ENCODE measurements around the gene ZNF691.
"Not testable (repeated sequence)": the region's sequence is repeated elsewhere in the genome, so short reads cannot be mapped to it uniquely, and the experiment has no call there.

The ZNF691 gene

DNA sequence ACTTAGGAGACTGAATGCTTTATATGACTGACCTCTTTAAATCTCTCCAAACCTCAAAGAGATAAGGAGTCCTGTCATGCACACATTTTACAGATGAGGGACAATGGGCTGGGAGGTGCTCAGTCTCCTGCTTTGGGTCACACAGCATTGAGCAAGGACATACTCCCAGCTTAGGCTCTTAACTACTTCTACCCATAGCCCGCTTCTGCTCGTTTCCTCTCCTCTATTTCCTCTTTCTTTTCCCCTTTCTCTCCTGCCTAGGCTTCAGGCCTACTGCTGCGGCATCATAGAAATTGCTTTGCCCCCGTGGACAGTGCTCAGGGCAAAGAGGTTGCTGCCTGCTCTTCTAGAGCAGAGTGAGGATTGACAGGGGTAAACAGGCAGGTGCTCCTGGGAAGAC, 12.4 kb upstream of the ZNF691 start:
- no peak for DNase-seq

- no peak for DNase-seq
Measured at GRCh38 chr1:42834803-42835202, 11.6 kb upstream of the ZNF691 start.

DNA sequence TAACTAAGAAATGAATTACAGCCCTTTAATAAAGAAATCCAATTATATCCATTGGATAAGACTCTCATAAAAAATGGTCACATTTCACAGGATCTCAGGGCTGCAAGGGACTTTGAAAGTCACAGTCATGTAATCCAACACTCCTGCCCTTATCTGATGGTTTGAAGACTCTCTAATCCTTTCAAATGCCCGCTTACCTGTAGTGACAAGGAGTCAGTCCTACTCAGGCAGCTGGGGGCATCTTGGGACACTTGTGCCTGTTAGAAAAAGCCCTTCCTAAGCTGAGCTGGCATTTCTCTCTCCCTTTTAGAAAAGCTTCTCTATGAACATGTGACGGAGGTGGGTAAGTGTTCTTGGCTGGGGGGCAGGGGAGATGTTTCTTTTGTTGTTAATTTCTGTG, 11.0 kb upstream of the ZNF691 start:
- DNase-seq: no peak

DNA sequence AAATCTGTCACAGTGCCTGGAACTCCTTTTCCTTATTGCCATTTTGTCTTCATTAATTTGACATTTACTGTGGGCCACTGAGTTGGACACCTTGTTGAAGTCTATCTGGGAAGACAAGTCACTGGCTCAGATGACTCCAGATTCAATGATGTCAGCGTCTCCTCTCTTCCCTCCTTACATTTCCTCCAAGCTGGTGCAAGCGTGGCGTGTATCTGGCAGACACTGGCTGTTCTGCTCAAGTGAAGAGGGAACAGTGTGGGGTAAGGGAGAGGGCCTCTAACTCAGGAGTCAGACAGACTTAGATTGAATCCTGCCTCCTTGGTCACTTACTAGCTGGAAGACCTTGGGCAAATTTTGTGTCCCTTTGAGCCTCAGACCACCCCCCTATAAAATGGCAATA, 8.7 kb upstream of the ZNF691 start:
- DNase-seq: no peak

- no peak for DNase-seq
Measured at GRCh38 chr1:42838482-42839190, 7.8 kb upstream of the ZNF691 start.

DNA sequence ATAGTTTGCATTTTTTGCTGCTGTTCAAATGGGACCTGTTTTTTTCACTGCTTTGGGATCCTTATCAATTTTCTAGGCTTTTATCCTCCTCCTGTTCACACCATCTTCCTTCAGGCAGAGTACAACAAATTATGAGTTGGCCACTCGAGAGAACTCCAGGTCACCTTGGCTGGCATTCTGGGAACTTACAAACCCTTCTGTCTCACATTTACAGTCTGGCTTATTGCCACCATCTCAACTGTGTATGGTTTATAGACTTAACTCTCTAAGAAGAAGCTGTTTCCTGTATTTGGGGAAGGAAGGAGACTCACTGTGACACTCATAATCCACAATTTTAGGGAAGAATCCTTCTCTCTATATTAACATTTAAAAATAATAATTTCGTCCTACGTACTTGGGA, 5.4 kb upstream of the ZNF691 start:
- no peak for DNase-seq

DNA sequence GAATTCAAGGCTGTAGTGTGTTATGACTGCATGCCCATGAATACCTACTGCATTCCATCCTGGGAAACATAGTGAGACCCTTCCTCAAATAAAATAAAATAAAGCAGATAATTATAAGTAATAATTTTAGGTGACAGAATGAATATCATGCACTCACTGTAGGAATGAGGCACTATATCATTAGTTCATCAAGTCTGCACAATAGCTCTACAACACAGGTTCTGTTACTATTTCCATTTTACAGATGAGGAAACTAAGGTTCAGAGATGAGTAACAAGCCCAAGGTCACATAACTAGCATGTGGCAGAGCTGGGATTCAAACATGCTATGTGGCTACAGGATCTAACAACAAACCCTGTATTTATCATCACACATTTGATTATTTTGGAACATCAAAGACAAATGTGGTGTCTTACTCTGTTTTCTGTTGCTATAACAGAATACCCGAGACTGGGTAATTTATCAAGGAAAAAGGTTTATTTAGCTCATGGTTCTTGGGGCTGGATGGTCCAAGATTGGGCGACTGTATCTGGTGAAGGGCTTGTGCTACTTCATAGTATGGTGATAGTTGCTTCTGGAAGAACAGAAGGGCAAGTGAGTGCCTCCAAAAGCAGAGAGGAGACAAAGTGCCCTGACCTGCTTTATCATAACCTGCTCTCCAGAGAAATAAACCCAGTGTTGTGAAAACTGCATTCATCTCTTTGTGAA, 4.8 kb upstream of the ZNF691 start:
- DNase-seq: no peak

DNA sequence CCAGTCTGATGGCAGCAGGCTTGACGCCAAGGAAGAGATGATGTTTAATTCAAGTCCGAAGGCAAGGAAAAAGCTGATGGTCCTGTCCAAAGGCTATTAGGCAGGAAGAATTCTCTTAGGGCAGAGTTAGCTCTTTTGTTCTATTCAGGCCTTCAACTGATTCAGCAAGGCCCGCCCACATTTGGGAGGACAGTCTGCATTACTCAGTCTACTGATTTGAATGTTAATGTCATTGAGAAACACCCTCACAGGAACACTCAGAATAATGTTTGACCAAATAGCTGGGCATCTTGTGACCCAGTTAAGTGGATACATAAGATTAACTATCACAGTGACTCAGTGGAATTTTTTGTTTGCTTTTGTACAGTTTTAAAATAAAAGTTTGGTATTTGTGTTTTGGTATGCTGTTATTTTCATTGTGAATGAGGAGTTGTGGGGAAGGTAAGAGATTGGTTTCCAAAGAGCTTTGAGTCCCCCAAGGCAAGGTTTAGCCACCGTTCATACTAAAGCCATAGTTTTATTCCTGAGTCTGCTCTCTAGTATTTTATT, 1.7 kb upstream of the ZNF691 start:
- DNase-seq: no peak

DNA sequence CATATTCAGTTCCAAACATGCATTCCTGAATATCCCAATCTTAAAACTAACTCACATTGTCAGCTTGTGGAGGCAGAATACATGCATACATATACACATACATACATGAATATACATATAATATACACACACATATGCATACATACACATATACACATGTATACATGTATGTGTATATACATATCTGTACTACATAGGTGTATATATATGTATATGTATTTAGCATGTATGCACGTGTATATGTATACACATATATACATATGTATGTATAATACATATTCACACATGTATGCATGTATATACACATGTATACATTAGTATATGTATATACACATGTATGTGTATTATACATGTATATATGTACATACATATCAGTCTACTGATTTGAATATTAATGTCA, 1.2 kb upstream of the ZNF691 start:
- DNase-seq: no peak

DNA sequence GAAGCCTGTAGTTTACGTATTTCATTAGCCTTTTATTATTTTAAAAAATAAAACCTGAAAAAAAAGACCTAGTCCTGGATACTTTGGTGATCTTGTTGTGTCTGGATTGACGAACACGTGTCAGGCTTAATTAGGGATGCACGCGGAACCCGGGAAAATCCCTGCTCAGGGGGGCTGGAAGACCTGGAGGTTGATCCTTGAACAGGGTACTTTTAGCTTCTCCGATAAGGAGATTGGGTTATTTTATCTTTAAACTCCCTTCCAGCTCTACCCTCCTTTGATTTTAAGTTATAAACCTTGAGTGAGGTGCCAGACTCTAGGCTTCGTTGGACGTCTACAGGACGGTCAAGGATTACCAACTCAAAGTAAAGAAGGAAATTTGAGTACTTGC, 552 bp upstream of the ZNF691 start:
- no peak for DNase-seq

DNA sequence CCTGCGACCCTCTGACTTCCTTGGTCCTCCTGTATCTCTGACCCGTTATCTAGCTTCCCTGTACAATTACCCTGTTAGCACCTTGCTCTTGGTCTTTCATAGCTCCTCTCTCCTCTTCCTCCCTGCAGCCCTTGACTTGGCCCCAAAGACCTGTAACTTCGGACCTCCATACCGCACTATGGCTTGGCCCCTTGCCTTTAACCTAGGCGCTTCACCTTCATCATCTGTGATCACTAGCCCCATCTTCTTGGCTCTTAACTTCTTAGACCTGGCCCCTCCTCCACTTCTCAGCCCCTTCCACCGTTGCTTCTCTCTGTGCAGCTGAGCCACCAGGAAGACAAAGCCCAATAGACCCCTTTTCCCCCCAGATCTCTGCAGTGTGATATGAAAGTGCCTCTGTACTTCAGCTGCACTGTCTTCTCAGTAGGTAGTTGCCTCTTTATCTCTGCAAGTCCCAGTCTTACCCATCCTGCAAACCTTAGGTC, 740 bp downstream of the ZNF691 start:
- no peak for DNase-seq

- no peak for DNase-seq
Measured at GRCh38 chr1:42847721-42848460, 1.5 kb downstream of the ZNF691 start.

- DNase-seq: no peak
Measured at GRCh38 chr1:42848823-42849537, 2.6 kb downstream of the ZNF691 start.

DNA sequence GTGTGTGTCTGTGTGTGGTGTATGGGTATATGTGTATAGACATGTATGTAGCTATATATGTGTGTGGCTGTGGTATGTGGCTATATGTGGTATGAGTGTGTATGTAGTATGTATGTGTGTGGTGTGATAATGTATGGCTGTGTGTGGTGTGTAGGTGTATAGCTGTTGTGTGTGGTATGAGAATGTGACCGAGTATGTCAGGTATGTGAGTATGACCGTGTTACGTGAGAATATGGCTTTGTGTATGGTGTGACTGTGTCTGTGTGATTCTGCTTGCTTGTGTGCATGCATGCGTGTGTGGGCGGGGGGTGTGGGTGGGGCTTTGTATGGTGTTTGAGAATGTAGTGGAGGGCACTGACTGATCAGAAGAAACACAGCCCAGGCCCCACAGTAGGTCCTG, 3.5 kb downstream of the ZNF691 start:
- no peak for DNase-seq

- DNase-seq: no peak
Measured at GRCh38 chr1:42851420-42851819, 5.0 kb downstream of the ZNF691 start.

- no peak for DNase-seq
Measured at GRCh38 chr1:42851960-42852607, 5.7 kb downstream of the ZNF691 start.

DNA sequence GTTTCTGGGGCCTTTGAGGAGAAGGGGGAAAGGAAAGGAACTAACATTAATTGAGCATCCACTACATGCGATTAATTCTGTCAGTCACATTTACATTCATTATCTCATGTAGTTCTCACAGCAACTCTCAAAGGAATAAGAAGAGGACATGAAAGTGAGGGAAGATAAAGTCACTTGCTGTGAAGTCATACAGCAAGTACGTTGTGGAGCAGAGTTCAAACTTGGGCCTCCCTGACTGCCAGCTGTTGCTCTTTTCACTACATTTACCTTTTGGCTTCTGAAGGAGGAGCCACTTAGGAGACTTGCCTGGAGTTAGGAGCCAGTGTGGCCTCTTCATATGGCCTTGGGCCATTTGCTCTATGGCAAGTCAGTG, 6.2 kb downstream of the ZNF691 start:
- no peak for DNase-seq

DNA sequence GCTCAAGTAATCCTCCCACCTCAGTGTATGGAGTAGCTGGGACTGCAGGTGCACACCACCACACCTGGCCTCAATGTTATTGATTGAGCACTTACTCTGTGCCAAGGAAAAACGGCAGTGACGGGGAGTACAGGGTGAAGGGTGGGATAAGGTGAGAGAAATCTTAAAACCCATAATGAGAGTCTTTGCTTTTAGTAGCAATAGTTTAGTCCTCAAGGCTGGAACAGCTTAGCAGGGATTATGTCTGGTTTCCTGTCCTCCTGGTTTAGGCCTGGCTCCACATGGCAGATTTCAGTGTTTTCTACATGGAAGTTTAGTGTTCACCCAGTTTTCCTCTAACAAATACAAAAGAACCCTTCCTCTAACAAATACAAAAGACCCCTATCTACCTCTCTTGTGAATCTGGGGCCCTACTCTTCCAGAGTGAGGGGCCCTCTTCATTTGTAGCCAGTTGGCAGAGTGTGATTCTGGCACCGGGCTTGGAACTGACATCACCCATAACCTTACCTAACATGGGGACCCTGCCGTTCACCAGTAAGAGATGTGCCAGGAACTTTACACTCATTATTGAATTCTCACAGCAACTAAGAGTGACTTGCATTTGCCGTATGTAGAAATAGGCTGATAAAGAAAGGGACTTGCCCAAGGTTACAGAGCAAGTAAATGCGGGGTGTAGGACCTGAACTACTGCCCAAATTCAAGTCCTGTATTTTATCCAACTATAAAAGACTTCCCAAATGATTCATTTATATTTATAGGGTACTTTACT, 6.9 kb downstream of the ZNF691 start:
- DNase-seq: no peak

GRCh38 chr1:42856554-42856953, 10.1 kb downstream of the ZNF691 start:
- DNase-seq: not testable (repeated sequence)

DNA sequence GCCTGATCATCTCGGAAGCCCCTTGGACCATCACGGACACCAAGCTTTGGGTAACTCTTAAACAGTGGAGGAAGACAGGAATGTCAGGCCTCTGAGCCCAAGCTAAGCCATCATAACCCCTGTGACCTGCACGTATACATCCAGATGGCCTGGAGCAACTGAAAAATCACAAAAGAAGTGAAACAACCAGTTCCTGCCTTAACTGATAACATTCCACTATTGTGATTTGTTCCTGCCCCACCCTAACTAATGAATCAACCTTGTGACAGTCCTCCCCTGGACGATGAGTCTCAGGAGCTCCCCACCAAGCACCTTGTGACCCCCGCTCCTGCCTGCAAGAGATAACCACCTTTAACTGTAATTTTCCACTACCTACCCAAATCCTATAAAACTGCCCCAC, 13.0 kb downstream of the ZNF691 start:
- DNase-seq: not testable (repeated sequence)

GRCh38 chr1:42860339-42861013, 14.1 kb downstream of the ZNF691 start:
- no peak for DNase-seq
